GM12874 (cell line): ENCODE data around the gene ARHGAP44.

Experiments
- CTCF ChIP-seq: IDR thresholded peaks from 2 replicates; pipeline ENCODE4 v1.5.1; 2011; ENCODE audit warnings: low read depth, mild to moderate bottlenecking, control low read depth, low read length, moderate library complexity; ENCODE audit not compliant: insufficient read depth

Gene ARHGAP44

GRCh38 chr17:12940699-12941098 is 151.4 kb downstream of the ARHGAP44 start:
- TF ChIP-seq CTCF: no peak

- TF ChIP-seq CTCF: no peak
Observed at GRCh38 chr17:12947047-12947446, 157.7 kb downstream of the ARHGAP44 start.

GRCh38 chr17:12952012-12952411 is 162.7 kb downstream of the ARHGAP44 start:
- no peak for TF ChIP-seq CTCF

GRCh38 chr17:12953156-12953555 is 163.9 kb downstream of the ARHGAP44 start:
- TF ChIP-seq CTCF: no peak

GRCh38 chr17:12955521-12955920 is 166.2 kb downstream of the ARHGAP44 start:
- no peak for TF ChIP-seq CTCF

GRCh38 chr17:12958786-12959185 is 169.5 kb downstream of the ARHGAP44 start:
- TF ChIP-seq CTCF: no peak

GRCh38 chr17:12959441-12959840 is 170.1 kb downstream of the ARHGAP44 start:
- TF ChIP-seq CTCF: no peak

GRCh38 chr17:12961655-12962054 is 172.4 kb downstream of the ARHGAP44 start:
- TF ChIP-seq CTCF: no peak
